KG1 (cell line): Measurements from ENCODE around the gene ITGB3.

Experiments used
- DNase-seq: peaks from one replicate; lab custom pipeline; 2025; lab: John Stamatoyannopoulos, UW

The ITGB3 gene

GRCh38 chr17:47276444-47276843 lies 22.8 kb downstream of the ITGB3 start:
- no peak for DNase-seq

GRCh38 chr17:47276868-47277267 lies 23.2 kb downstream of the ITGB3 start:
- DNase-seq: no peak

GRCh38 chr17:47277921-47278320 lies 24.3 kb downstream of the ITGB3 start:
- no peak for DNase-seq

- DNase-seq: no peak
These were observed 24.9 kb downstream of the ITGB3 start for GRCh38 chr17:47278561-47278960.

GRCh38 chr17:47279062-47279801 lies 25.6 kb downstream of the ITGB3 start:
- no peak for DNase-seq

GRCh38 chr17:47280072-47280811 lies 26.6 kb downstream of the ITGB3 start:
- no peak for DNase-seq

- DNase-seq: no peak
These were observed 27.6 kb downstream of the ITGB3 start for GRCh38 chr17:47281216-47281615.

GRCh38 chr17:47285003-47285402 lies 31.4 kb downstream of the ITGB3 start:
- no peak for DNase-seq

GRCh38 chr17:47286198-47286914 lies 32.7 kb downstream of the ITGB3 start:
- DNase-seq: no peak

- no peak for DNase-seq
These were observed 33.4 kb downstream of the ITGB3 start for GRCh38 chr17:47287068-47287467.

- DNase-seq: no peak
These were observed 34.0 kb downstream of the ITGB3 start for GRCh38 chr17:47287639-47288038.

- no peak for DNase-seq
These were observed 35.0 kb downstream of the ITGB3 start for GRCh38 chr17:47288531-47289116.

GRCh38 chr17:47289302-47289701 lies 35.7 kb downstream of the ITGB3 start:
- DNase-seq: no peak

- no peak for DNase-seq
These were observed 37.2 kb downstream of the ITGB3 start for GRCh38 chr17:47290870-47291241.

- no peak for DNase-seq
These were observed 37.7 kb downstream of the ITGB3 start for GRCh38 chr17:47291242-47291873.

GRCh38 chr17:47292206-47292605 lies 38.6 kb downstream of the ITGB3 start:
- no peak for DNase-seq

- DNase-seq: no peak
These were observed 41.6 kb downstream of the ITGB3 start for GRCh38 chr17:47295037-47295873.

GRCh38 chr17:47295874-47296255 lies 42.2 kb downstream of the ITGB3 start:
- DNase-seq: no peak

GRCh38 chr17:47297661-47298400 lies 44.2 kb downstream of the ITGB3 start:
- no peak for DNase-seq

GRCh38 chr17:47298712-47299111 lies 45.1 kb downstream of the ITGB3 start:
- no peak for DNase-seq
